ENCODE results near the gene PTGES. TPM values are rescaled to one million over a fixed set of nuclear protein-coding genes. Genes with fewer than 3 reads are reported as not detected.
"Not testable (repeated sequence)": the region's sequence is repeated elsewhere in the genome, so short reads cannot be mapped to it uniquely, and the experiment has no call there.

The PTGES gene, protein sequence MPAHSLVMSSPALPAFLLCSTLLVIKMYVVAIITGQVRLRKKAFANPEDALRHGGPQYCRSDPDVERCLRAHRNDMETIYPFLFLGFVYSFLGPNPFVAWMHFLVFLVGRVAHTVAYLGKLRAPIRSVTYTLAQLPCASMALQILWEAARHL
- 1.1 and 1.2 TPM in 2 replicates for total RNA-seq
- long read RNA-seq: 0 reads

DNA sequence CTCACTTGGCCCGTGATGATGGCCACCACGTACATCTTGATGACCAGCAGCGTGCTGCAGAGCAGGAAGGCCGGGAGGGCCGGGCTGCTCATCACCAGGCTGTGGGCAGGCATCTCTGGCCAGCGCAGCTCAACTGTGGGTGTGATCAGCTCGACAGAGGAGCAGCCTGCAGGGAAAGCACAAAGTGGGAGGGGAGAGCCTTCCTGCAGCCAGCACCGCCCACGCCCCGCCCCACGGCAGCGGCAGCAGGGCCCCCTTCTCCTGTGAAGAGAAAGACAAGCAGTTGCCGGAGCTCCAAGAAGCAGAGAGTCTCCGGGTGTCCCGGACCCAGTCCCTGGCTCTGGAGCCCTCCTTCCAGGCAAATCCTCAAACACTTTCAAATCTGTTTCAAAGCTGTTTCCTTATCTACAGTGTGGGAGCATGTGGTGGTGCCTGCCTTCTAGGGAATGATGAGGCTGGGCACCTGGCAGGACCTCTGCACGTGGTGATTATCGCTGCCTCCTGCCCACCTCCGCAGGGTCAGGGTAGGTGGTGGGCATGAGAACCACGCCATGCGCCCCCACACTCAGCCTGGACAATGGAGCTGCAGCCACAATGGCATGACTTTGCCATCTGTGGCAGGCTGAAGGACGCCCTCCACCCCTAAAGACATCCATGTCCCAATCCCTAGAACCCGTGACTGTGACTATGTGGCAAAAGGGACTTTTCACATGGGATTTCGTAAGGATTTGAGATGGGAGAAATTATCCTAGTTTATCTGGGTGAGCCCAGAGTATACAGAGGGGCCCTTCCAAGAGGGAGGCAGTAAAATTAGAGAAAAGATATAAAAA lies at the start of gene PTGES:
Gene PTGES, minus strand, starts transcription at position 143 of the 830 bp plus-strand sequence. Its CDS starts 30 bp downstream, at position 113.
- TF ChIP-seq, protein P1, sequence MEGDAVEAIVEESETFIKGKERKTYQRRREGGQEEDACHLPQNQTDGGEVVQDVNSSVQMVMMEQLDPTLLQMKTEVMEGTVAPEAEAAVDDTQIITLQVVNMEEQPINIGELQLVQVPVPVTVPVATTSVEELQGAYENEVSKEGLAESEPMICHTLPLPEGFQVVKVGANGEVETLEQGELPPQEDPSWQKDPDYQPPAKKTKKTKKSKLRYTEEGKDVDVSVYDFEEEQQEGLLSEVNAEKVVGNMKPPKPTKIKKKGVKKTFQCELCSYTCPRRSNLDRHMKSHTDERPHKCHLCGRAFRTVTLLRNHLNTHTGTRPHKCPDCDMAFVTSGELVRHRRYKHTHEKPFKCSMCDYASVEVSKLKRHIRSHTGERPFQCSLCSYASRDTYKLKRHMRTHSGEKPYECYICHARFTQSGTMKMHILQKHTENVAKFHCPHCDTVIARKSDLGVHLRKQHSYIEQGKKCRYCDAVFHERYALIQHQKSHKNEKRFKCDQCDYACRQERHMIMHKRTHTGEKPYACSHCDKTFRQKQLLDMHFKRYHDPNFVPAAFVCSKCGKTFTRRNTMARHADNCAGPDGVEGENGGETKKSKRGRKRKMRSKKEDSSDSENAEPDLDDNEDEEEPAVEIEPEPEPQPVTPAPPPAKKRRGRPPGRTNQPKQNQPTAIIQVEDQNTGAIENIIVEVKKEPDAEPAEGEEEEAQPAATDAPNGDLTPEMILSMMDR (conservative IDR thresholded peaks at IDR 0.05): no peak
- Mint-ChIP-seq H3K4me3 (no peak within 1 kb of the TSS), H3K4me1 (peaks cover 16% of the 10 kb centered on the region), H3K27me3 (ENCODE audit: low read depth) (no peaks in the 10 kb centered on the region), H3K27ac (ENCODE audit: unreplicated experiment) (peak within 1 kb of the TSS; percentile 27), H3K36me3 (ENCODE audit: low read depth) (no peaks in the 10 kb centered on the region), H3K9me3 (no peaks in the 10 kb centered on the region)
- peak; percentile 65 for DNase-seq (ENCODE audit: low read depth, low spot score)

DNA sequence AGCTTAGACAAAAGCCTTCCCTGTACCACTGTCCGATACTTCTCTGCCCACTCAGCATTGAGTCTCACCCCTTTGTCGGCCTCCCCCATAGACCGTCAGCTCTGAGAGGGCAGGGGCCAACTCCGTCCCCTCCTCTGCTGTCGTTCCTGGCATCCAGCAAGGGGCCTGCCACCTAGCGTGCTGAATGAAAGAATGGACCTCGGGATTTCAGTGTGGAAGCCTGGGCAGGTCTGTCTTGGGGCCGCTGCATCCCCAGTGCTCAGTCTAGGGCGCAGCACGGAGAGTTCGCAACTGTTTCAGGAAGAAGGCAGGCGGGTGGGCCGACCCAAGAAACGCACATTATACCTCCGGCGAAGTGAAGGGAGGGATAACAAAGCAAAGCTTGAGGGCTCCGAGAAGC lies 48.7 kb upstream of the PTGES start:
- no peaks in the 10 kb centered on the region for H3K9me3 Mint-ChIP-seq
- TF ChIP-seq, protein P1 (conservative IDR thresholded peaks at IDR 0.05): no peak
- no peaks in the 10 kb centered on the region for H3K27me3 Mint-ChIP-seq (ENCODE audit: low read depth)
- peaks cover 14% of the 10 kb centered on the region for H3K4me1 Mint-ChIP-seq
- H3K27ac Mint-ChIP-seq (ENCODE audit: unreplicated experiment): no peak overlapping the region
- H3K4me3 Mint-ChIP-seq: peak overlapping the region; percentile 81
- no peak for DNase-seq (ENCODE audit: low read depth, low spot score)
- H3K36me3 Mint-ChIP-seq (ENCODE audit: low read depth): no peaks in the 10 kb centered on the region

DNA sequence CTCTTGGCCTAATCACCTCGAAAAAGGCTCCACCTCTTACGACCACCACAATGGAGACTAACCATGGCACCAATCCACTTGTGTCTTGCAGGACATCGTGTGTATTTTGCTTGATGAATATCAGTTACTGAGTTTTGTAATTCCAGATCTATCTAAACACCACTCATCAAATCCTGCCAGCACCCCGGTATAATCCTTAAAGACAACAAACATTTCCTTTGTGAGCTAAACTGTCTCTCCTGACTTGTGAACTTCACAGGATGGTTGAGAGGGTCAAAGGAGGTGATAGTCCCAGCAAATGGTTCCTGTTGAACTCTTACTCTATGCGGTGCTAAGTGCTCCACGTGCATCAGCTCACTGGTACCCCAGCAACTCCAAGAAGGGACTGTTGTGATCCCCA lies 46.1 kb upstream of the PTGES start:
- Mint-ChIP-seq H3K36me3 (ENCODE audit: low read depth) (no peaks in the 10 kb centered on the region), H3K9me3 (no peaks in the 10 kb centered on the region), H3K4me3 (no peak overlapping the region), H3K4me1 (peaks cover 4% of the 10 kb centered on the region), H3K27ac (ENCODE audit: unreplicated experiment) (no peak overlapping the region), H3K27me3 (ENCODE audit: low read depth) (peaks cover 21% of the 10 kb centered on the region)
- TF ChIP-seq, protein P1 (conservative IDR thresholded peaks at IDR 0.05): no peak
- no peak for DNase-seq (ENCODE audit: low read depth, low spot score)

DNA sequence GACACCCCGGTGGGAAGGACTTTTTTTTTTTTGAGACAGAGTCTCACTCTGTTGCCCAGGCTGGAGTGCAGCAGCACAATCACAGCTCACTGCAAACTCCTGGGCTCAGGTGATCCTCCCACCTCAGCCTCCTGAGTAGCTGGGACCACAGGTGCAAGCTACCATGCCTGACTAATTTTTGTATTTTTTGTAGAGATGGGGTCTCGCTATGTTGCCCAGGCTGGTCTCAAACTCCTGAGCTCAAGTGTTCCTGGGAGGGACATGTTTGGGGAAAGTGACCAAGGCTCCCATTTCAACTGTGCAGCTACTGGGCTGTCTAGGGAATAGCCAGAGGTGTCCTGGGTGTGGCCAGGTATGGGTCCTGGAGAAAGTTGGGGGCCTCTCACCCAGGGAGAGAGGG lies 43.2 kb upstream of the PTGES start:
- not testable (repeated sequence) for H3K36me3 Mint-ChIP-seq (ENCODE audit: low read depth); H3K9me3 Mint-ChIP-seq; H3K4me1 Mint-ChIP-seq; H3K4me3 Mint-ChIP-seq; H3K27ac Mint-ChIP-seq (ENCODE audit: unreplicated experiment); DNase-seq (ENCODE audit: low read depth, low spot score)
- peaks cover 35% of the 10 kb centered on the region for H3K27me3 Mint-ChIP-seq (ENCODE audit: low read depth)

DNA sequence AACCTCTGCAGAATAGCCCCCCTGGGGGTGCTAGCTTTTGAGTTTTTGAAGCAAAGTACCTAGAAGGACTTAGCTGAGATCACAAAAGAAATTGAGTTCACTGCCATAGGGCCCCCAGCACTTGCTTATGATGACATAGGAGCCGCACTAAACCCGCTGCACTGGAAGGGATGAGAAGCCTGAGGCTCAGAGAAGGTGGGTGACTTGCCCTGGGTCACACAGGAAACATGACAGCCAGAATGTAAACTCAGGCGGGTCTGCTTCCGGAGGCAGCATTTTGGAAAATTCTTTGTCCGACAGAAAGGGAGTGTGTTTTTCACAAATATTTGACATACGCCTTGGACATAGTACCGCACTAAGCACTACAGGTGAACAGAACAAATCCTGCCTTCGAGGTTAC lies 41.7 kb upstream of the PTGES start:
- no peaks in the 10 kb centered on the region for H3K4me1 Mint-ChIP-seq
- no peak overlapping the region for H3K27ac Mint-ChIP-seq (ENCODE audit: unreplicated experiment)
- no peak overlapping the region for H3K4me3 Mint-ChIP-seq
- H3K36me3 Mint-ChIP-seq (ENCODE audit: low read depth): no peaks in the 10 kb centered on the region
- no peaks in the 10 kb centered on the region for H3K9me3 Mint-ChIP-seq
- H3K27me3 Mint-ChIP-seq (ENCODE audit: low read depth): peaks cover 41% of the 10 kb centered on the region
- DNase-seq (ENCODE audit: low read depth, low spot score): no peak
- TF ChIP-seq, protein P1 (conservative IDR thresholded peaks at IDR 0.05): no peak

DNA sequence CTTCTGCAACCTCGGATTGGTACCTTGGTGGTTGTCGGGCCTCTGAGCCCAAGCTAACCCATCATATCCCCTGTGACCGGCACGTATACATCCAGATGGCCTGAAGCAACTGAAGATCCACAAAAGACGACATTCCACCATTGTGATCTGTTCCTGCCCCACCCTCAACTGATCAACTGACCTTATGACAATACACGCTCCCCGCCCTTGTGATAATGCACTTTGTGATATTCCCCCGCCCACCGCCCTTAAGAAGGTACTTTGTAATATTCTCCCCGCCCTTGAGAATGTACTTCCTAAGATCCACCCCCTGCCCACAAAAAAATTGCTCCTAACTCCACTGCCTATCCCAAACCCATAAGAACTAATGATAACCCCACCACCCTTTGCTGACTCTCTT lies 33.6 kb upstream of the PTGES start:
- no peak overlapping the region for H3K27ac Mint-ChIP-seq (ENCODE audit: unreplicated experiment)
- H3K36me3 Mint-ChIP-seq (ENCODE audit: low read depth): no peaks in the 10 kb centered on the region
- TF ChIP-seq, protein P1 (conservative IDR thresholded peaks at IDR 0.05): no peak
- H3K9me3 Mint-ChIP-seq: no peaks in the 10 kb centered on the region
- peaks cover 4% of the 10 kb centered on the region for H3K4me1 Mint-ChIP-seq
- no peak overlapping the region for H3K4me3 Mint-ChIP-seq
- H3K27me3 Mint-ChIP-seq (ENCODE audit: low read depth): peaks cover 48% of the 10 kb centered on the region
- DNase-seq (ENCODE audit: low read depth, low spot score): no peak

All from neural crest cell (in vitro differentiated cells).